GM18511 (cell line): Measurements from ENCODE around the gene KCNK2.

Experiments
- ATAC-seq: cut with Tn5 transposase; IDR thresholded peaks from one replicate; pipeline ENCODE4 v1.9.1; 2021; ENCODE audit warnings: mild to moderate bottlenecking, moderate library complexity; ENCODE audit not compliant: unreplicated experiment

Gene KCNK2, protein sequence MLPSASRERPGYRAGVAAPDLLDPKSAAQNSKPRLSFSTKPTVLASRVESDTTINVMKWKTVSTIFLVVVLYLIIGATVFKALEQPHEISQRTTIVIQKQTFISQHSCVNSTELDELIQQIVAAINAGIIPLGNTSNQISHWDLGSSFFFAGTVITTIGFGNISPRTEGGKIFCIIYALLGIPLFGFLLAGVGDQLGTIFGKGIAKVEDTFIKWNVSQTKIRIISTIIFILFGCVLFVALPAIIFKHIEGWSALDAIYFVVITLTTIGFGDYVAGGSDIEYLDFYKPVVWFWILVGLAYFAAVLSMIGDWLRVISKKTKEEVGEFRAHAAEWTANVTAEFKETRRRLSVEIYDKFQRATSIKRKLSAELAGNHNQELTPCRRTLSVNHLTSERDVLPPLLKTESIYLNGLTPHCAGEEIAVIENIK

DNA sequence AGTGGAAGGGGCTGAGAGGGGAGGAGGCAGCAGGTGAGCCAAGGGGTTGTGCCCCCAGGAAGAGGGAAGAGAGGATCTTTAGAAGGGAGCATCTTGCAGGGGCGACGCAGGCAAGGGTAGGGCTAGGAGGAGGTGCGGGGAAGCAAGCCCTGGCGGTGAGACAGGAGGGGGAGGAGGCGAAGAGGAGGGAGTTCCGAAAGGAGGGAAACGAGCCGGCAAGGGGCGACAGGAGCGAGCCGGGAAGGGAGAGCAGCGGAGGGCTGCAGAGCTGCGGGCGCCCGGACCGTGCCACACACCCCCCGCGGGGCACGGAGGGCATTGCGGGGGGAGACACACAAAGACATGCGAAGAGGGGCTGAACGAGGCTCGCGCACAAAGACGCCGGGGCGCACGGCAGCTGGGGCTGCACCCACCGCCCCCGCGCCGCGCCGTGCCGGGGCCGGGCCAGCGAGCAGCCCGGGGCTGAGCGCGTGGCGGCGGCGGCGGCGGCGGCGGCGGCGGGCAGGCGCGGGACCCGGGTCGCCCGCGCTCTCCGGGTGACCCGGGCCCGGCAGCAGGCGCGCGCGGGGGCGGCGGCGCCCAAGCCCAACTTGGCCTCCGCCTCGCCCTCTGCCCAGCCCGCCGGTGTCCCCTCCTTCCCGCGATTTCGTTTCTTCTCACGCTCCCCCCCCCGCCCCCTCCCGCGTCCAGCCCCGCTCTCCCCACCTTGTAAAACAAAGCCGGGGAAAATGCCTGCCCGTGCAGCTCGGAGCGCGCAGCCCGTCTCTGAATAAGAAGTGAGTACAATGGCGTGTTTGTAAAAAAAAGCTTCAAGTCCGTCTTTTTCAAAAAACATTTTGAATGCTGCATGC, at the start of gene KCNK2:
TSS of gene KCNK2 (plus strand) at position 206 of the 851 bp plus-strand sequence. CDS start 649 bp downstream, outside the sequence.
- ATAC-seq: no peak

DNA sequence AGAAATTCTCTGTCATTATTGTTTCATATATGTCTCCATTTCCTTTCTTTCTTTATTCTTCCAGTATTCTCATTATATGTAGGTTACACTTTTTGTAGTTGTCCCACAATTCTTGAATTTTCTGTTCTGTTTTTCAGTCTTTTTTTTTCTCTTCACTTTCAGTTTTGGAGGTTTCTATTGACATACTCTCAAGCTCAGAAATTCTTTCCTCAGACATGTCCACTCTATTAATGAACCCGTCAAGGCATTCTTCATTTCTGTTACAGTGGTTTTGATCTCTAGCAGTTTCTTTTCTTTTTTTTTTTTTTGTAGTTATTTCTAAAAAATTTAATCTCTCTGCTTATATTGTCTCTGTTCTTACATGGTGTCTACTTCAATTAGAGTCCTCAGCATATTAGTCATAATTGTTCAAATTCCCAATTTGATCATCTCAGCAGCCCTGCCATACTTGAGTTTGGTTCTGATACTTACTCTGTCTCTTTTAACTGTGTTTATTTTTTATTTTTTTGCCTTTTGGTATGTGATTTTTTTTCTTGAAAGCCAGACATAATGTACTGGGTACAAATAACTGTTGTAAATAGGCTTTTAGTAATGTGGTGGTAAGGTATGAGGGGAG, 49.5 kb upstream of the KCNK2 start:
- no peak for ATAC-seq

DNA sequence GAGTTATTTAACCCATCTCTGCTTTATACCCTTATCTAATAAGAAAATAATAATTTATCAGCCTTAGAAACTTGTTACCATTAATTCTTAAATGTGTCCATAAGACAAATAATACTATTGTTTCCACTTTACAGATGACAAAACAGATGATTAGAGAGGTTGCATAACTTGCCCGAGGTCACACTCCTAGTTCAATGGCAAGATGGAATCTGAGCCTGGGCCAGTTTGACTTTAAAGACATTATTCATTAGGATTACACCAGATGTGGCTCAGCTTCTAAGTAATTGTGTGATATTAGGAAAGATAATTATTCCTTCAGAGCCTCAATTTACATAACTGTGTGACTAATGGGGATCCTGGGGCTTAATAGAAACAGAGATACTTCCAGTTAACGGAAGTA, 42.3 kb upstream of the KCNK2 start:
- ATAC-seq: no peak

DNA sequence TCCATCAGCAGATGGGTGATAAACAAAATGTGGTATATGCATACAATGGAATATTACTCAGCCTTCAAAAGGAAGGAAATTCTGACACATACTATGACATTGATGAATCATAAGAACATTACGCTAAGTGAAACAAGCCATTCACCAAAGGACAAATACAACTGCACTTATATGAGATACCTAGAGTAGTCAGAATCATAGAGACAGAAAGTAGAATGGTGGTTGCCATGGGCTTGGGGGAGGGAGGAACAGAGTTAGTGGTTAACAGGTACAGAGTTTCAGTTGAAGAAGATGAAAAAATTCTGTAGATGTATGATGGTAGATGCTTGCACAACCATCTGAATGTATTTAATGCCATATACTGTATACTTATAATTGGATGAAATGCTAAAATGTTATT, 39.1 kb upstream of the KCNK2 start:
- no peak for ATAC-seq

DNA sequence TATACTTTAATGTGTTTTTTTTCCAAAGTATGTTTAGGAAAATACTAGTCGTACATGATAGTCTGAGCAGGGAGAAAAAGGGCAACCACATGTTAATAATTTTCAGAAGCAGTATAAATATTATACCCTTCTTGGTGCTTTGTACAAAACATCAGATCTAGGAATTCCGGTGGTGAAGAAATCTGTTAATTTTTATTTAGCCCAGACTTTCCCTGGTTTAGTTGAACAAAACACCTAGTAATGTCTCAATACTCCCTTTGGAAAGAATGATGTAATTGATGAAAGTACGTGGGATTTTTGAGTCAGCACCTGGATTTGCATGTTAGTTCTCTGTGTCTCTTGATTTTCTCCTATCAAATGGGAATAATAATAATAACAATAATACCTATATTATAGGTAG, 38.4 kb upstream of the KCNK2 start:
- no peak for ATAC-seq

DNA sequence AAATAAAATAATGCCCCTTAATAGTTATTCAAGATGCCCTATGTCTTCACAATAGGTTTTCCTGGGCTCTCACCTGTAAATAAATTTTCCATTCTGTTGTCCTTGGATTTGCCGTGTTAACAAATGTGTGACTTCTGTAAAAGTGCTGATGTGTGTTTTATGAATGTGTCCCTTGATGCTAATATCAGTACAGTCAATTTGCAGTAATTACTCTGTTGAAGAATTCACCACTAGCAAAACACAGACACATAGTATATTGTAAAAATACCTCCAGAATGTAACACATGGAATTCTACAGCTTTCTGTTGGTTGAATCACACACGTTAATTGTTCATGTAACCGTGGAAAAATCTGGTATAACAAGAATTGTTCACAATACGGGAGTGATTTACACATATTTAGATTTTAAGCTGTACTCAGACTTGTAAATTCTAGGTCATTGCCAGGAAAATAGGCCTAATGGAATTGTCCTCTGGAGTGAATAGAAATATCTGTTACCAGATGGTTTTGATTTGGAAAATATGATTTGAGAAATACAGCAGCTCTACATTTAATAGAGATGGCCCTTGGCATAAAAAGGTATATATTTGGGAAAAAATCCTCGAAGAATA, 36.7 kb upstream of the KCNK2 start:
- no peak for ATAC-seq

DNA sequence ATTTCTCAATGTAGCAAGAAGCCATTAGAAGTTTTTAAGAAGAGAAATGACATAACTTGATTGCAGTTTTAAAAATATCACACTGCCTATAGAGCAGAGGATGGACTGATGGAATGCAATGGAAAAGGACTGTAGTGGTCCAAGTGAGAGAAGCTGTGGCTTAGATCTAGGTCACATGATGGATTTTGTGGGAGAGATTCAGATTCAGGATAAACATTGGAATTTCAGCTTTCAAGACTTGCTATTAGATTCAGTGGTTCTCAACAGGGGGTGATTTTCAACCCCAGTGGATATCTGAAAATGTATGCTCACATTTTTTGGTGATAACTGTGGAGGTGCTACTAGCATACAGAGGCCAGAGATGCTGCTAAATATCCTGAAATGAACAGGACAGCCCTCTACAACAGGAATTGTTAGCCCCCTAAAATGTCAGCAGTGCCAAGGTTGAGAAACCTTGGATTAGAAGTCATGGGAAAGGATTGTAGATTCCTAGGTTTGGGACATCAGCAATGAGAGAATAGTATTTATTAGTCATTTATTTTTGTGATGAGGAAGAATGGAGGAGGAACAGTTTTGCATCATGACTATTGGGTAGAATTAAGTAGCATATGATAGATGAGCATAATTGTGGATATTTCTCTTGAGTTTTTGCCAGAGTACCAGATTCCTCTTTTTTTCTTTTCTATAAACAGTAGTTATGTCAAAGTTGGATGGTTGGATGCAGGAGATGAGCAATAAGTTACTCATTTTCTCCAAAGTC, 30.1 kb upstream of the KCNK2 start:
- ATAC-seq: no peak

DNA sequence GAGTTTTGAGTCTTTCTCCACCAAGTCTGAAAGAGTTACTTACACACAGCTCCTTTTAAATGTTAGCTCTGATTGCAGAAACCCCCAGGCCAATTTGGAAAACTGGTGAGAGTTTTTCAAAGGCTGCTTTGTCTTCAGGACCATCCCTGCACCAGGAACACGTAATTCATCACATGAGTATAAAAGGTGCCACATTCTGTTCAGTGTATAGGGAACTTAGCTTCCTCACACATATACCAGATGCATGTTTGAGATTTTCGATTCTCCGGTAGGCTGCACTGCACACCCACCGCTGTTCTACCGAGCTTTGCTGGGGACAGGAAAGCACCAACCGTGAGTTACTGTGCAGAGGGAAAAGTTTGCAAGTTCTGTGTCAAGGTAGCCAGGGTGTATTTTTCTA, 28.3 kb upstream of the KCNK2 start:
- no peak for ATAC-seq

DNA sequence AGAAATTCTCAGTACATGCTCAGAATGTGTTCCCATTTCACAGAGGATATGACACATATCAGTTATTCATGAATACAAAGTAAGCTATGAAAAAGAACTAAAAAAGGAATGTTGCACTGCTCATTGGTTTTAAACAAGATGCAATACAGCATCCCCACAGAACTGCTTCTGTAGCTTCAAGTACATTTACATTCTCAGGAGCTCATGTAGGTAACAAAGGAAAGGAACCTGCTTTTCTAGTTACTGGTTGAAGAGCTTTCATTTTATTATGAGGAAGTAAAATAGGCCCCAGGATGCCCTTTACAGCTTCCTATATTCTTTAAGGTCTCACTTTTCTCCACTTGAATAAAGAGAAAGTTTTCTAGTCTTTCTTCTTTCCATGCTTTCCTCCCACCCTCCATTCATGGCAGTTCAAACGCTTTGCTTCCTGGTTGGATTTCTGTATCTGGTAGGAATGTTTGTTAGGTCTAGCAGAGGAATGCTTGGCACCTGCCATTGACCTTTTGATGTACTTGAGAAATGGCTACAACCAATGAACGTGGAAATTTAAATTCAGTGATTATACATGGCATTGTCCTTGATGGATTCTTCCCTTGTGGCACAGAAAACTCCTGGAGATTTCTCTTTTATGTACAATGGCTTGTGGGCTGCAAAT, 27.1 kb upstream of the KCNK2 start:
- ATAC-seq: no peak

DNA sequence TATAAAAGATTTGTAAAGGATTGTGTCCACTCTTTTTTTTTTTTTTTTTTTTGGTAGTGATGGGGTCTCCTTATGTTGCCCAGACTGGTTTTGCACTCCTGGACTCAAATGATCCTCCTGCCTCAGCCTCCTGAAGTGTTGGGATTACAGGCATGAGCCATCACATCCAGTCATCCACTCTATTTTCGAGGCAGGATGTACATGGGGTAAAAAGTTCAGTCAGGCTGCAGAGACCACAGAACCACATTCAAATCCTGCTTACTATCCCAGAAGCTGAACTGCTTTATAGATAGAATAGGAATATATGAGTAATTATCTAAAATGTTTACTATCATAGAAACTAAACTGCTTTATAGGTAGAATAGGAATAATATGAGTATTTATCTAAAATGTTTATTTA, 26.0 kb upstream of the KCNK2 start:
- ATAC-seq: no peak

DNA sequence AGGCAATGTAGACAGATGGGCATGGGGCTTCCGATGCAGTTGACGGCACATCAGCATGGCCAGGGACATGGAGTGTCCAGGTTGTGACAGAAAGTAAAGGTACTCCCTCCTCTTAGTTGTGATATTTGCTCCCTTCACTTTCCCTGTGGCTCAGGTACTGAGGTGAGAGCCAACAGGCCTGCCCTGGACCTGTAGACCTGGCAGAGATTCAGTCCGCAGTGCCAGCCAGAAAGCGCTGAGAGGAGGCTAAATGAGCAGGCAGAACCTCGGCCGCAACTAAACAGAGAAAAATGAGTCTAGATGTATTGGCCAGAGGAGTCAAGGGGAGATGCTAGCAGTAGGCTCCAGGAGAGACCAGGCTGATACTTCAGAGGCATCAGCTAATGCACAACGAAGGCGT, 22.6 kb upstream of the KCNK2 start:
- ATAC-seq: no peak

DNA sequence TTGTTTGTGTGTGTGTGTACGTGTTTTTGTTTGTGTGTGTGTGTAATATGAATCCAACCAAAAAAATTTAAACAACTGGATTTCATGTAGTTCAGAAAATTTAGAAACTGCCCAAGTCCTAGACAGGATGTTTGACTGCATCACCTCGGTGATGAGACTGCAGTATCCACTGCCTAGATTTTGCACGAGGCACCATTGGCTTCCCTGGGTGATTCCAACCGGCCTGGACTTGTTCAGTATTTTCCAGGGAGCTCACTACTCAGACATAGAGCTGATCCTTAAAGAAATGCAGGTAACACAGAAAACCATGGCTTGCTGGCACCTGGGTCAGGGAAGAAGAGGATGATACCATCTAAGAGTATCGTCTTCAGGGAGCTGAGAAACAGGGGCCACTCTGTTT, 18.2 kb upstream of the KCNK2 start:
- no peak for ATAC-seq

DNA sequence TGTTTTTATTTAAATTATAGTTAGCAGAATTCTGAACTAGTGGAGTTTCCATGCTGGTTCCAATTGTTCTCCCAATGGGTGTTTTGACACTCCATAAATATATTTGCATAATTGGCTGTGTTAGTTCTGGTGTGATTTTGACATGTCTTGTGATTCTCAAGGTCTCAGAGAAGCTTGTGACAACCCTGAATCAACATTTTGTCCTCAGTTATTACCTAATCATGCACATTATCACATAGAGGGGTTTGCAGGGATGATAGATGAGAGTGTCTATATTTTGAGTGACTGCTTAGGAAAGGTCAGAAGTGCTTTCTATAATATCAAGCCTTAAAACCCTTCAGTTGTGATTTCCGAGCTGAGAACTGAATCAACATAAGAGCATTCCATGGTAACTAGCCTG, 11.5 kb upstream of the KCNK2 start:
- no peak for ATAC-seq

DNA sequence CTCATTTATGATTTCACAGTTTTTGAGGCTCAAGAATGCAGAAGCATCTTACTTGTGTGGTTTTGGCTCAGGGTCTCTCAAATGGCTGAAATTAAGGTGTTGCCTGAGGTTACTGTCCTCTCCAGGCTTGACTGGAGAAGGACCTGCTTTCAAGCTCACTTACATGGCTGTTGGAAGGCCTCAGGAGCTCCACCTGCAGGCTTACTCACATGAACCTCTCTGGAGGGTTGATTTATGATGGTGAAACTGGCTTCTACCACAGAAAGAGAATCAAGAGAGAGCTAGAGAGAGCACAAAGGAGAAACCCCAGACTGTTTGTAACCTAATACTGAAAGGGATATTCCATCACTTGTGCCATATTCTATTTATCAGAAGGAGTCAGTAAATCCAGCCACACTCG, 6.2 kb upstream of the KCNK2 start:
- peak; percentile 74 for ATAC-seq

DNA sequence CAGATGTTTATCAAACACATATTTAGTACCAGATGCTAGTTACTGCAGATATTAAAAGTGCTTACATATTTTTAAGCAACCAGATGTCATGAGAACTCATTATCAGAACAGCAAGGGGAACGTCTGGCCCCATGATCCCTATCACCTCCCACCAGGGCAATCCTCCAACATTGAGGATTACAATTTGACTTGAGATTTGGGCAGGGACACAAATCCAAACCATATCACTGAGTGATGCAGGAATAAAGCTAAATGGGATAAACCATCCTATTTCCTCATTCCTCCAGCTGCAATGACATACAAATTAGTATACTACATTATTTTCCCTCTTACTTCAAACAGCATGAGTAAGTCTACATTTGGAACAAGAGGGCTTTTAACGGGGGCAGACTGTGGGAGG, 3.1 kb upstream of the KCNK2 start:
- ATAC-seq: no peak

DNA sequence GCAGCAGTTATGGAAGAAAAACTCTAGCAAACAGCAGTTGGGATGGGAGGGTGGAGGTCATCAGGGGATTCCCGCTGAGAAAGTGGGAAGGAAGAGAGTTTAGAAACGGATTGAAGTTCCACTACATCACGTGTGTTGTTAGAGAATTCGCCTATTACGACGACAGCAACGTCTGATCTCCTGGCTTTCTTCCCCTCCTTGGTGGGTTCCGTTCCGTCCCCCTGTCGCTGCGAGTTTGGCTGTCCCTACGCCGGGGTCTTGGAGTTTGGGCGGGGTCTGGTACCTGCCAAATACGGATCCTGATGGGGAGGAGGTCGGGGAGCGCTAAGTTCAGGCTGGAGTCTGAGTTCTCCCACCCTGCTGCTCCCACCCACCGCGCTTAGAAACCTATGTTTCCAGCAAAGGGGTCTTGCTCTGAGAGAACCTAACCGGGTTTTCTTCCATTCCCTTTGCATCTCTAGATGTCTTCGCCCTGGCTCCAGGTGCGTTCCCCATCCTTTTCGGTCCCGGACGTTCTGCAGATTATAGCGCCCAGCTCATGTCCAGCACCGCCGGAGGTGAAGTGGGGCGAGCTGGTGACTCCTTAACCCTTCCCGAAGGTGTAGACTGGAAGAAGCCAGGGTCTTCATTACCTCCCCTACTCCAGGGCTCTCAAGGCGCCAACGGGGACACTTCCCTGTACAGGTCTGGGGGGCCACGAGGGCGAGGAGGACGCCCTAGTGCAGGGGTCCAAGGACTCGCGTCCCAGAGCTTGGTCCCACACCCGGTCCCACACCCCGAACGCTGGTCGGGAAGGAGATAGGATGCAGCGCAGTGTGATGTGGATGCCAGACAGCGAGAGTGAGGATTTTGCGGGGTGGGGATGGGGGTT, 641 bp upstream of the KCNK2 start:
- ATAC-seq: no peak

DNA sequence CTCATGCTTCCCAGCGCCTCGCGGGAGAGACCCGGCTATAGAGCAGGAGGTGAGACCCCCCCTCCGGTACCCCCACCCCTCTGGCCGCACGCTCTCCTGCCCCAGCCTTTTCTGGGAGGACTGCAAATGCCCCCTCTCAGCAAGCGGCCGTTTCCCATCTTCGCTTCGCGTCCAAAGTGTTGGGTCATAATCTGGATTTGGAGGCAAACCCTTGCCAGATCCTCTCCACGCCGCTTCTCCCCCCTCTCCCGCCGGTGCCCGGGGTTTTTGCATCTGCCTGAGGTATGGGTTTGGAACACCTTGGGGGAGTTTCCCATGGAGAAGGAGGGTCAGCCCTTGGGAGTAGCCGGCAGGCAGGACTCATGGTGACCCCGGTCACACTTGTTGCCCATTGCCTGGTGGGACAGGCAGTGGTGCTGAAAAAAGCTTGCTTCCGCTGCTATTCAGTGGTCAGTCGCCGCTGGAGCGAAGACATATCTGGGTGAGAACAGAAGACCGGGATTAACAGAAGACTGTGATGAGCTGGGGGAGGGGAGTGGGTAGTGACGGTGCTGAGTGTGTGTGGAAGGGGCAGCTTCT, 935 bp downstream of the KCNK2 start:
- no peak for ATAC-seq

DNA sequence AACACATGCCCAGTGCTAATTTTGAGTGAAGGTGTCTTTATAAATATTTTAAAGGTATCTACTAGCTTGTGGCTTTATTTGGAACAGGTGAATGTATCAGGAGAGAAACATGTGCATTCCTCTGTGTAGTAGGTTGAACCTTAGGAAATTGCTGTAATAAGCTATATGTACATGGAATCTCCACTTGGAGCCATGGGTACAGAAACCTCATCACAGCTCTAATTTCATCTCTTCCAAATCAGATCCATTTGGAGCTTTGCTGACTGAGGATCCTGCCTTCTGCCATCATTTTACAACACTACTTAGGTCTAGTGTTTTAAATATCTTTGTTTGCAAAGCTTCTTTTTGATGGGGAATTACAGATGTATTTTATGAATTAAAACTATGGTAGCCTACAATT, 2.1 kb downstream of the KCNK2 start:
- no peak for ATAC-seq

DNA sequence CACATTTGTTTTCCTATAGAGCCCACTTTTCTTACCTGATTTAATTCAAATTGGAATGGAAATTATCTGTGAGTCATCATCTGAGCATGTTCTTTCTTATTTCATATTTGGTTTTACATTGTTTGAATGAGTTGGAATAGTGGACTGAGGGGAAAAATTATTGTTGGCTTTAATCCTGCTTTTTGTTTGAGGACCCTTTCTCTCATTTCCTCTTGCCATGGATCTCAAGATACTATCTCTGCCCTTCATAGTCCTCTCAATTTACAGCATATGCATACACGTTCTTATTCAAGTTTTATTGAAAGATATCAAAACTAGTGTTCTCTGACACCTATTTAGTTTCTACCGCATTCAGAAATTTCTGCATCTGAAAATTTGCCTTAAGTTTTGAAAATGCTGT, 5.1 kb downstream of the KCNK2 start:
- ATAC-seq: no peak
